Smooth muscle cell (in vitro differentiated cells): ENCODE measurements around the gene MARCKS. TPM values are rescaled to one million over a fixed set of nuclear protein-coding genes. Genes with fewer than 3 reads are reported as not detected.
A peak's percentile ranks its signal among the peaks of the same experiment; 100 is the strongest.

ENCODE experiments used
- DNase-seq: peaks from one replicate; lab custom pipeline; 2025; ENCODE audit not compliant: unreplicated experiment; lab: John Stamatoyannopoulos, UW
- H2AFZ ChIP-seq: fragments of 200-600 bp; sonication (generic); 2 replicates; pipeline ENCODE4 v1.6.0; 2016; ENCODE audit warnings: antibody characterized with exemption, low read depth, mild to moderate bottlenecking
- H3F3A ChIP-seq: fragments of 200-600 bp; sonication (generic); 2 replicates; pipeline ENCODE4 v1.6.0; 2017; ENCODE audit warnings: antibody characterized with exemption, low read depth
- H3K27ac ChIP-seq: fragments of 200-600 bp; sonication (generic); 2 replicates; pipeline ENCODE4 v1.5.1; 2016; ENCODE audit warnings: low read depth, mild to moderate bottlenecking
- H3K27me3 ChIP-seq: fragments of 200-600 bp; sonication (generic); 2 replicates; pipeline ENCODE4 v1.6.1; 2016; ENCODE audit warnings: low read depth, mild to moderate bottlenecking
- H3K36me3 ChIP-seq: fragments of 200-600 bp; sonication (generic); 2 replicates; pipeline ENCODE4 v1.5.1; 2016; ENCODE audit warnings: low read depth
- H3K4me1 ChIP-seq: fragments of 200-600 bp; sonication (generic); 2 replicates; pipeline ENCODE4 v1.5.1; 2016; ENCODE audit warnings: low read depth
- H3K4me2 ChIP-seq: fragments of 200-600 bp; sonication (generic); 2 replicates; pipeline ENCODE4 v1.6.0; 2016; ENCODE audit warnings: mild to moderate bottlenecking
- H3K4me3 ChIP-seq: fragments of 200-600 bp; sonication (generic); 2 replicates; pipeline ENCODE4 v1.5.1; 2016; ENCODE audit warnings: mild to moderate bottlenecking
- H3K79me2 ChIP-seq: fragments of 200-600 bp; sonication (generic); 2 replicates; pipeline ENCODE4 v1.6.0; 2016; ENCODE audit warnings: low read depth, mild to moderate bottlenecking
- H3K9ac ChIP-seq: fragments of 200-600 bp; sonication (generic); 2 replicates; pipeline ENCODE4 v1.6.0; 2016; ENCODE audit warnings: low read depth
- H3K9me3 ChIP-seq: fragments of 200-600 bp; sonication (generic); replicated peaks from 2 replicates; pipeline ENCODE4 v1.5.1; 2016; ENCODE audit warnings: low read depth
- H4K20me1 ChIP-seq: fragments of 200-600 bp; sonication (generic); 2 replicates; pipeline ENCODE4 v1.6.0; 2016; ENCODE audit warnings: low read depth
- CTCF ChIP-seq: fragments of 200-600 bp; sonication (generic); IDR thresholded peaks from 2 replicates; pipeline ENCODE4 v1.5.1; 2017; ENCODE audit warnings: borderline replicate concordance, mild to moderate bottlenecking, antibody characterized with exemption; ENCODE audit not compliant: insufficient read depth, poor library complexity, severe bottlenecking
- WGBS: methylation state at CpG from one replicate; pipeline ENCODE4 v1.1.7; 2016; ENCODE audit warnings: low lambda C conversion rate; 5-methylcytosine and 5-hydroxymethylcytosine counted together
- polyA plus RNA-seq: library from polyadenylated mRNA; unstranded; fragments of >200 nt; fragmentation: Nextera tagmentation; extraction: Ambion mirVana; gene quantifications from 2 replicates; pipeline ENCODE4 v1.2.1, GENCODE V29; 2016
- total RNA-seq: library from RNA; depleted of rRNA; stranded (reverse); fragments of >200 nt; gene quantifications from 2 replicates; pipeline ENCODE4 v1.2.3, GENCODE V29; 2014

Gene MARCKS
- total and polyA plus RNA-seq, 2 experiments from 2014 or later: 172 to 206 TPM

- H3K4me3 ChIP-seq: peak overlapping the region; percentile 17
- no peaks in the 10 kb centered on the region for H4K20me1 ChIP-seq
- peak overlapping the region; percentile 44 for H3K4me2 ChIP-seq
- no peak overlapping the region for H3K27ac ChIP-seq
- TF ChIP-seq CTCF: peak; percentile 68
- H3K79me2 ChIP-seq: no peaks in the 10 kb centered on the region
- H3K36me3 ChIP-seq: no peaks in the 10 kb centered on the region
- peaks cover 11% of the 10 kb centered on the region for H3K4me1 ChIP-seq
- no peaks in the 10 kb centered on the region for H3F3A ChIP-seq
- peak overlapping the region; percentile 57 for H2AFZ ChIP-seq
- no peak overlapping the region for H3K9ac ChIP-seq
- DNase-seq: no peak
- H3K27me3 ChIP-seq: no peaks in the 10 kb centered on the region
- WGBS: 17% methylated on average over 6 of the region's 6 CpGs
- no peaks in the 10 kb centered on the region for H3K9me3 ChIP-seq
Observed at GRCh38 chr6:113879186-113880096, 22.3 kb downstream of the MARCKS start.

- Histone ChIP-seq H3K4me1 (peaks cover 5% of the 10 kb centered on the region), H2AFZ (no peak overlapping the region), H3K27ac (no peak overlapping the region), H3K36me3 (no peaks in the 10 kb centered on the region), H3K27me3 (no peaks in the 10 kb centered on the region), H4K20me1 (no peaks in the 10 kb centered on the region), H3K9ac (no peak overlapping the region), H3K79me2 (no peaks in the 10 kb centered on the region), H3F3A (no peaks in the 10 kb centered on the region), H3K4me3 (no peak overlapping the region), H3K9me3 (no peaks in the 10 kb centered on the region), H3K4me2 (no peak overlapping the region)
- TF ChIP-seq CTCF: no peak
- DNase-seq: no peak
- WGBS: 72% methylated on average over 2 of the region's 2 CpGs
Observed at GRCh38 chr6:113881478-113881980, 24.4 kb downstream of the MARCKS start.

- no peak overlapping the region for H3K27ac ChIP-seq
- H3K4me1 ChIP-seq: peaks cover 5% of the 10 kb centered on the region
- no peaks in the 10 kb centered on the region for H3K79me2 ChIP-seq
- H3F3A ChIP-seq: no peaks in the 10 kb centered on the region
- no peak overlapping the region for H3K4me3 ChIP-seq
- WGBS: 93% methylated on average over 2 of the region's 2 CpGs
- TF ChIP-seq CTCF: no peak
- no peaks in the 10 kb centered on the region for H3K36me3 ChIP-seq
- no peak for DNase-seq
- no peak overlapping the region for H2AFZ ChIP-seq
- H3K9me3 ChIP-seq: no peaks in the 10 kb centered on the region
- no peaks in the 10 kb centered on the region for H4K20me1 ChIP-seq
- no peak overlapping the region for H3K9ac ChIP-seq
- no peak overlapping the region for H3K4me2 ChIP-seq
- H3K27me3 ChIP-seq: no peaks in the 10 kb centered on the region
Observed at GRCh38 chr6:113882336-113883022, 25.3 kb downstream of the MARCKS start.
